Activated CD4-positive, alpha-beta T cell treated with anti-CD3 and anti-CD28 coated beads, Interleukin-2, amount 10 ng/mL, durations not matched to agents 7 days and 5 days (primary cell): ENCODE data around the gene SRD5A2. TPM values are rescaled to one million over a fixed set of nuclear protein-coding genes. Genes with fewer than 3 reads are reported as not detected.
A peak's percentile ranks its signal among the peaks of the same experiment; 100 is the strongest.
"Not testable (repeated sequence)": the region's sequence is repeated elsewhere in the genome, so short reads cannot be mapped to it uniquely, and the experiment has no call there.

ENCODE experiments used
- CTCF ChIA-PET: fragments of 350-600 bp; sonication (Branson Sonifier 250); formaldehyde crosslinking; loops from one replicate; lab custom pipeline; 2021; ENCODE audit warnings: antibody characterized with exemption; lab: Charles Lee
- POLR2A ChIA-PET: fragments of 350-600 bp; sonication (Branson Sonifier 250); formaldehyde crosslinking; loops from one replicate; lab custom pipeline; 2021; ENCODE audit warnings: antibody characterized with exemption; lab: Charles Lee
- DNase-seq: peaks from one replicate; pipeline ENCODE4 v3.0.0-alpha.2; 2020
- H3K27ac Mint-ChIP-seq: one replicate; pipeline ENCODE4 v1.8.0; 2021; ENCODE audit warnings: mild to moderate bottlenecking, moderate library complexity, mixed read lengths
- H3K27me3 Mint-ChIP-seq: one replicate; pipeline ENCODE4 v1.8.0; 2021; ENCODE audit warnings: mixed read lengths
- H3K36me3 Mint-ChIP-seq: one replicate; pipeline ENCODE4 v1.8.0; 2021; ENCODE audit warnings: low read depth, mixed read lengths
- H3K4me1 Mint-ChIP-seq: one replicate; pipeline ENCODE4 v1.8.0; 2021; ENCODE audit warnings: mixed read lengths
- H3K4me3 Mint-ChIP-seq: one replicate; pipeline ENCODE4 v1.8.0; 2021; ENCODE audit warnings: mild to moderate bottlenecking, moderate library complexity, mixed read lengths
- H3K9me3 Mint-ChIP-seq: one replicate; pipeline ENCODE4 v1.8.0; 2021; ENCODE audit warnings: mixed read lengths
- total RNA-seq, 2 experiments: library from RNA; stranded (reverse); gene quantifications; one replicate each; pipeline ENCODE4 v1.2.3, GENCODE V29; 2021

SRD5A2 gene
- total RNA-seq, 2 experiments from 2014 or later = not detected

DNA sequence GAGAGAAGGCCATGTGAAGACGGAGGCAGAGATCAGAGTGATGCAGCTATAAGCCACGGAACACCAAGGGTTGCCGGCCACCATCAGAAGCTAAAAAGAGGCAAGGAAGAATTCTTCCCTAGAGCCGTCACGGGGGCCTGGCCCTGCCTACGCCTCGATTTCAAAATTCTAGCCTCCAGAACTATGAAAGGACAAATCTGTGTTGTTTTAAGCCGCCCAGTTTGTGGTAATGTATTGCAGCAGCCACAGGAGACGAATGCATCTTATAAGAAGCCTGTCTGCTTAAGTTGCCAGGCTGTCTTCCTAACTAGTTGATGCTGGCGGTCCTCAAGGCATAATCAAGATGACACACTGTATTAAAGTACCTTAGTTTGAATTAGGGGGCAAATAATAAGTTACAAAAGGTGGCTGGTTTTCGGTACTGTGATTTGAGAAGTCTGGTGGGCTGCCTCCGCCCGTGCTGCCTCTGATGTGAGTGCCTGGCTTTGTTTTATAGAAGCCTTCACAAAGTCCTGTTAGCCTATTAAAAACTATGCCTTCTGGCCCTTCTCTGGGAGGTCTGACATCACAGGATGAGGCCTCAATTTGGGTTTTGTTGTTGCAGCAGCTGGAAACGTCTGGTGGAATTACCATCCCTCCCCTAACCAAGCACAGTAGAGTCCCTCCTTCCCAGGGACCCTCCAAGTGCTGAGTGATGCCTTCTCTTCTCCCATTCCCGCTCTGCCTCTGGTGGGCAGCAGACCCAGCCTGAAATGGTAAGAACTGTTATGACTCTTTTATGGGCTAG, 53.6 kb downstream of the SRD5A2 start:
- Mint-ChIP-seq H3K4me3 (no peak overlapping the region), H3K27me3 (peaks cover 1% of the 10 kb centered on the region), H3K36me3 (no peaks in the 10 kb centered on the region), H3K9me3 (no peaks in the 10 kb centered on the region), H3K27ac (no peak overlapping the region), H3K4me1 (no peaks in the 10 kb centered on the region)
- no peak for DNase-seq
- CTCF ChIA-PET = no interaction called here
- POLR2A ChIA-PET = no interaction called here

DNA sequence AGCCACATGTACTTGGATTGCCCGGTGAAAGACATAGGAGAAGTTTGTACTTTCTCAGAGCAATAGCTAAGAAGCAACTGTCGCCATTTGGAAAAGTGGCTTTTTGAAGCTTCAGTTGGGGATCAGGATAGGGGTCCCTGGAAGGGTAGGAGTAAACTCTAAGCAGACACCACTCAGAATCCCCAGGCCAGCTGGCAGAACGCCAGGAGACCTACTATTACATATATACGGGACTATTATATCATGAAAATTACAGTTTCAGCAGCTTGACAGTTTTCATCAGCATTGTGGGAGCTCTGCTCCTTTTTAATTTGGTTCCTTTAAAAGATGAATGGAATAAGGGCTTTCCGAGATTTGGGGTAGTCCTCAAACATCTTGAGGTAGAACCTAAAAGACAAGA, 54.9 kb downstream of the SRD5A2 start:
- CTCF ChIA-PET = no interaction called here

DNA sequence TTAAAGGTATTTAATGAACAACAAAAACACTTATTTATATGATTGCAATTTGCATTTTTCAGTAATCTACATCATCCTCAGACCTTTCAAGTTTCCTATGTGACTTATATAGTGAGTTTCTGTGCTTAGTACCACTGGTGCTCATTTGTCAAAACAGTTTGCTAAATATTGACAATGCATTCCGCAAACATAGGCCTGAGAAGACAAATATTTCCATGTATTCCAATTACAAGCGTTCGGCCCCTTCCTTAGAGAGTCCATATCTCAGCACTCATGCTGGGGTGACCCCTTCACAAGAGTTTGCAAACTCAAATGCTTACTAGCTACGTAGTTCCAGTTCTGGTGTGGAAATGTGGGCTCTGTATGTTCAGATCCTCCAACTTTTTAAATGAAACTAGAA, 56.1 kb downstream of the SRD5A2 start:
- no peak for DNase-seq
- Mint-ChIP-seq H3K27ac (no peak overlapping the region), H3K4me3 (no peak overlapping the region), H3K36me3 (no peaks in the 10 kb centered on the region), H3K27me3 (peaks cover 1% of the 10 kb centered on the region), H3K4me1 (no peaks in the 10 kb centered on the region), H3K9me3 (no peaks in the 10 kb centered on the region)
- ChIA-PET POLR2A (no interaction called here), CTCF (no interaction called here)

More for the DNA sequence above, 54.9 kb downstream of the SRD5A2 start:
- Mint-ChIP-seq H3K27ac (no peak overlapping the region), H3K9me3 (no peaks in the 10 kb centered on the region), H3K4me3 (no peak overlapping the region), H3K27me3 (peaks cover 1% of the 10 kb centered on the region), H3K4me1 (no peaks in the 10 kb centered on the region), H3K36me3 (no peaks in the 10 kb centered on the region)
- no peak for DNase-seq
- POLR2A ChIA-PET = no interaction called here

DNA sequence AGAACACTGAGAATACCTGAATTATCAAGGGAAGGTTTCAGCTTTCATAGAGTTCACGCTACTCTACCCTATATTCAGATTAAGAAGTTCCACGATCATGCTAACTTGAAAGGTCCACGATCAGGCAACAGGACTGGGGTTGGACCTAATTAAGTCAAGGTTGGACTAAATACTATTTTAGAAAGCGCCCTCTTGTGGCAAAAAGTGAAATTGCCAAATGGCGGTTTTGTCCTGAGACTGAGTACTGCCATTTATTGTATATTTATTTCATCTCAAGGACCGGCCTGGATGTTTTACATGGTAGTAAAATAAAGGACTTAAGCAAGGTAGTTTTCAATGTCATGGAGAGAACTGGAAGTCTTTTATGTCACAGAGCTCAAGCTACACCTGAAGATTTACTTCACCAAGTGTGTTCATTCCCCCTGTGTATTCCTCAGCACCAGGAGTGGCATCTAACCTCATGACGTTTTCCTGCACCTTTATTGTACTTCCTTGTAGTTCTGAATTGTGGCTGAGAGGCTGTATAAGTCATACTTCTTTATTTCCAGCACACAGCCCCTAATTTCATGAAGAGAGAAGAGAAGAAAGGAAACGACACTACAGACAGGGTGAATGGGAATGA, 56.8 kb downstream of the SRD5A2 start:
- Mint-ChIP-seq H3K27ac (no peak overlapping the region), H3K36me3 (no peaks in the 10 kb centered on the region), H3K9me3 (no peaks in the 10 kb centered on the region), H3K4me3 (no peak overlapping the region), H3K27me3 (peaks cover 2% of the 10 kb centered on the region), H3K4me1 (no peaks in the 10 kb centered on the region)
- DNase-seq = peak; percentile 61
- ChIA-PET CTCF (interaction anchor here (1.2 kb wide), 1 partner anchor 813 kb away, joined by 5 read pairs; no protein-coding TSS in a partner anchor), POLR2A (no interaction called here)

DNA sequence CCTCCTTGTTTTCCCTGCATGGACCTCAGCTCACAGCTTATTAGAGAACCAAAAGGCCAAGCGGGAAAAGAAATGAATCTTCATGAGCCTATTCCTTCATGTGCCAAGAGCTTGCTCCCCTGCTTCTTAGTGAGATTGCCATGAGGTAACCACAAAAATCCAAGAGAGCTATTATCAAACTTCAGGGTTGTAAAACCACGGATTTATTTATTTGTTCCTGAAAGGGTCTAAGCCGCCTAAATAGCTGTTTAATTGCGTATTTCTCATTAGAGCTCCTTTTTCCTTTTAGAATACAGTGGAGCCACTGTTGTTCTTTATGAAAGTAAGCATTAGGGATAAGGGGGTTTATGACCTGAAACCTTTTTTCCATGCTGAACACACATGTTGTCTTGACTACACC, 58.0 kb downstream of the SRD5A2 start:
- peaks cover 5% of the 10 kb centered on the region for H3K27me3 Mint-ChIP-seq
- H3K4me1 Mint-ChIP-seq = no peaks in the 10 kb centered on the region
- H3K9me3 Mint-ChIP-seq = no peaks in the 10 kb centered on the region
- CTCF ChIA-PET = no interaction called here
- no peaks in the 10 kb centered on the region for H3K36me3 Mint-ChIP-seq
- H3K27ac Mint-ChIP-seq = no peak overlapping the region
- H3K4me3 Mint-ChIP-seq = no peak overlapping the region
- POLR2A ChIA-PET = no interaction called here
- DNase-seq = no peak

DNA sequence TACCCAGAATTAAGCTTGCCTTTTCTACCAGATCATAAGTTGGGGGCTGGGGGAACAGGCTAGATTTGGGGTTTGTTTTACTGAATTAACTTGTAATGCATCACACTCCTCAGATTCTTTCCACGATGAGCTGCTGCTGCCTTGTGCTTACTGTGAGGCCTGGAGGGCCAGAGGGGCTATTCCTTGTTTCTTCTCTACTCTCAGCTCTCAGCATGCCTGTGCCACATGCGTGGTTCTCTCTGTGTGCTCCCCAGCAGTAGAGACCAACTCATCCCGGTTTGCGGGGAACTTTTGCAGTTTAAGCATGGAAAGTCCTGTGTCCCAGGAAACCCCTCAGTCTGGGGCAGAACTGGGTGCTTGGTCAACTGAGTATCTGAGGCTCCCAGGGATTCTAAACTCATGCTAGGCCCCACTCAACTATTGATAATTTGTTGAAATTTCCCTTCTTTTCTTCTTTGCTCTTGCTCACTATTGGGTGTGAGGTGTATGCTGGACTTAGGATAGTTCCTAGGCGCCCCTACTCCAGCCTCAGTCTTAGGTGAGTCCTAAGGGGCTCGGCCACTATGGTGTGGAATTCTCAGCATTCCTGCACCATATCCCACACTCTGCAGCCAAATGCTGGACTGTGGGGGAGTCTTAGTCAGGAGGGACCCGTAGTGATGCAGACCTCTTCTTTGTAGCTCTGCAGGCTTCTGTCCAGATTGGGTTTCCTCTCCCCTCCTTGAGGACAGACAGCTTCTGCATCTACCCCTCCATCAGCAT, 63.1 kb downstream of the SRD5A2 start:
- Mint-ChIP-seq H3K27me3 (peaks cover 9% of the 10 kb centered on the region), H3K4me3 (no peak overlapping the region), H3K36me3 (no peaks in the 10 kb centered on the region), H3K27ac (no peak overlapping the region), H3K9me3 (no peaks in the 10 kb centered on the region), H3K4me1 (no peaks in the 10 kb centered on the region)
- POLR2A ChIA-PET = no interaction called here
- DNase-seq = no peak
- CTCF ChIA-PET = no interaction called here

DNA sequence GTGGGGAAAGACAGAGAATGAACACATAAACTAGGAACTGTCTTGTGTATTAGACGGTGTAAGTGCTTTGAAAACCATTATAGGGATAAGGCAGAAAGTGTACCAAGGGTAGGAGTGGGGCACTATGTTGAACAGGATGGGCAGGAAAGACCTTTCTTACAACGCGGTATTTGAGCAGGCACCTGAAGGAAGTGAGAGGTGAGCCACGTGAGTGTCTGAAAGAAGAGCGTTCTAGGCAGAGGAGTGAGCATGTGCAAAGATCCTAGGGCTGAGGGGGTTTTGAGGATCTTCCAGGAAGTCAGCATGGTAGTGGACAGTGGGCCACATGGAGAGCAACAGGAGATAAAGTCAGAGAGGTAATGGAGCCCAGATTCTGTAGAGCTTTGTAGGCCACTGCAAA, 65.2 kb downstream of the SRD5A2 start:
- ChIA-PET CTCF (no interaction called here), POLR2A (no interaction called here)
- no peak for DNase-seq
- Mint-ChIP-seq H3K9me3 (no peaks in the 10 kb centered on the region), H3K36me3 (no peaks in the 10 kb centered on the region), H3K4me1 (no peaks in the 10 kb centered on the region), H3K27me3 (peaks cover 8% of the 10 kb centered on the region), H3K4me3 (no peak overlapping the region), H3K27ac (no peak overlapping the region)

DNA sequence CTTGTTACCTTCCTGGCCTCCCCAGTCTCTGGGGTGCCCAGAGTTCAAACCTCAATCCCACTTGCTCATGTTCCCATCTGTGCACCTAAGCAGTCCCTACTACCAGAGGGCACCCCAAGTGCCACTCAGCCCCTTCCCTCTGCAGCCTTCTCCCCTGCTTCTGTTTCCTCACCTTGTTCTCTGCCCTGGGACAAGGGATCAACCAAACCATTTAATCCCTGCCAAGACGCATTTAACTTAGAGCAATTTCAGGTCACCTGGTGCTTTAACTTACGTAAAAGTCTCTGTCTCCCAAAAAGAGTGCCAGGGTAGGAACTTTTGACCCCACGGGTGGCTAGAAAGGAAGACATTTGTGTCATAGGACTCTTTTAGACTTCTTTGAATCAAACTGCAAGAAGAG, 67.2 kb downstream of the SRD5A2 start:
- H3K36me3 Mint-ChIP-seq = no peaks in the 10 kb centered on the region

DNA sequence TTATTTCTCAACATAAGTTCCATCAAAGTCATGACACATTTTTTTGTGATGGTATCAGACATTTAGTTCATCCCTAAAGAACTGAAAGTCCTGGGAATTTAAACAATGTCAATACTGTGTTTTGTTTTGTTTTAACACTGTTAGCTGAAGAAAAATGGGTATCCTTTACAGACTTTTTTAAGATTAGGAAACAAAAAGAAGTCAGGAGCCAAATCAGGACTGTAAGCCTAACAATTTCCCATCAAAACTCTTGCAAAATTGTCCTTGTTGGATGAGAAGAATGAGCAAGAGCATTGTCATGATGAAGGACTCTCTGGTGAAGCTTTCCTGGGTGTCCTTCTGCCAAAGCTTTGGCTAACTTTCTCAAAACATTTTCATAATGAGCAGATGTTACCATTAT, 69.4 kb downstream of the SRD5A2 start:
- Mint-ChIP-seq H3K36me3 (no peaks in the 10 kb centered on the region), H3K4me1 (no peaks in the 10 kb centered on the region), H3K27ac (no peak overlapping the region), H3K27me3 (peaks cover 22% of the 10 kb centered on the region), H3K9me3 (no peaks in the 10 kb centered on the region), H3K4me3 (no peak overlapping the region)
- ChIA-PET CTCF (no interaction called here), POLR2A (no interaction called here)
- no peak for DNase-seq

More for the DNA sequence above, 67.2 kb downstream of the SRD5A2 start:
- no peak for DNase-seq
- Mint-ChIP-seq H3K4me1 (no peaks in the 10 kb centered on the region), H3K27ac (no peak overlapping the region), H3K27me3 (peaks cover 16% of the 10 kb centered on the region), H3K4me3 (no peak overlapping the region), H3K9me3 (no peaks in the 10 kb centered on the region)
- POLR2A ChIA-PET = no interaction called here
- CTCF ChIA-PET = no interaction called here

DNA sequence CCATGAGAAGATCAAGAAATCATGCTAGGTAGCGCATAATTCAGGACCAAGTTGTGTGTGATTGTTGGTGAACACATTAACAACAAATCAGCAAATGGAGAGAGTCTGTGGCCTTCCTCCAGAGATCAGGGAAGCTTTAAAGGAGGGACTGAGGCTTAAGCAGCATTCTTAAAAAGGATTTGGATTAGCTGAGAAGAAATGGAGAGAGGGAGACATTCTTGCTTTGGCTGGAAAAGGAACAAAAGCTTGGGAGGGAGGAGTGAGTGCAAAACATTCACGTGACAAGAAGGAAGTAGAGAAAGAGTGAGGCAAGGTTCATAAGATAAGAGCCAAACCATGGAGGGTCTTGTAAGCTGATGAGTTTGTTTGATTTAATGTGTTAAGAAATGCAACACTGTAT, 75.6 kb downstream of the SRD5A2 start:
- DNase-seq = no peak
- Mint-ChIP-seq H3K27ac (no peak overlapping the region), H3K4me1 (no peaks in the 10 kb centered on the region), H3K27me3 (peaks cover 25% of the 10 kb centered on the region), H3K4me3 (no peak overlapping the region), H3K9me3 (no peaks in the 10 kb centered on the region), H3K36me3 (no peaks in the 10 kb centered on the region)
- ChIA-PET CTCF (no interaction called here), POLR2A (no interaction called here)

DNA sequence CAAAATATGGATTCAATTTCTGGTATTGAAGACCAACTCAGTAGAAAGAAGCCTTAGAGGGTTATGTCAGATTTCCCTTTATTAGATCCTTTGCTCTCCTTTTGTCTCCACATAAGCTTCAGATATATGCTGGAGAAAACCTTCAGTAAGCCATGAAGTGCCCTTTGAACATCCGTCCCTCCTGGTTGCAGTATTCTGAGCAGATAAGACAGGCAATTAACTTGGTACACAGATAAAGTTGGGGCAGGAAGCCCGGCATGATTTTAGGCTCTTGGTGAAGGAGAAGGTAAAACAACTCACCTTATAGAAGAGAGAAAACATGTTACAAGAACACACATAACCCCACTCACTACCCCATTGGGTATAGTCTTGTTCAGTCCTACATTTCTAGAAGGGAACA, 76.4 kb downstream of the SRD5A2 start:
- Mint-ChIP-seq H3K27me3 (peaks cover 22% of the 10 kb centered on the region), H3K27ac (no peak overlapping the region), H3K9me3 (no peaks in the 10 kb centered on the region), H3K4me3 (no peak overlapping the region), H3K36me3 (no peaks in the 10 kb centered on the region), H3K4me1 (no peaks in the 10 kb centered on the region)
- DNase-seq = no peak
- ChIA-PET POLR2A (no interaction called here), CTCF (no interaction called here)

DNA sequence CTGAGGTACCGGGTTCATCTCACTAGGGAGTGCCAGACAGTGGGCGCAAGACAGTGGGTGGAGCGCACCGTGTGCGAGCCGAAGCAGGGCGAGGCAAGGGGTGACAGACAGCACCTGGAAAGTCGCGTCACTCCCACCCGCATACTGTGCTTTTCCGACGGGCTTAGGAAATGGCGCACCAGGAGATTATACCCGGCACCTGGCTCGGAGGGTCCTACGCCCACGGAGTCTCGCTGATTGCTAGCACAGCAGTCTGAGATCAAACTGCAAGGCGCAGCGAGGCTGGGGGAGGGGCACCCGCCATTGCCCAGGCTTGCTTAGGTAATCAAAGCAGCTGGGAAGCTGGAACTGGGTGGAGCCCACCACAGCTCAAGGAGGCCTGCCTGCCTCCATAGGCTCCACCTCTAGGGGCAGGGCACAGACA, 84.3 kb downstream of the SRD5A2 start:
- H3K4me1 Mint-ChIP-seq, DNase-seq, H3K36me3 Mint-ChIP-seq, H3K27ac Mint-ChIP-seq, H3K27me3 Mint-ChIP-seq, CTCF ChIA-PET, POLR2A ChIA-PET, H3K9me3 Mint-ChIP-seq, H3K4me3 Mint-ChIP-seq: not testable (repeated sequence)

DNA sequence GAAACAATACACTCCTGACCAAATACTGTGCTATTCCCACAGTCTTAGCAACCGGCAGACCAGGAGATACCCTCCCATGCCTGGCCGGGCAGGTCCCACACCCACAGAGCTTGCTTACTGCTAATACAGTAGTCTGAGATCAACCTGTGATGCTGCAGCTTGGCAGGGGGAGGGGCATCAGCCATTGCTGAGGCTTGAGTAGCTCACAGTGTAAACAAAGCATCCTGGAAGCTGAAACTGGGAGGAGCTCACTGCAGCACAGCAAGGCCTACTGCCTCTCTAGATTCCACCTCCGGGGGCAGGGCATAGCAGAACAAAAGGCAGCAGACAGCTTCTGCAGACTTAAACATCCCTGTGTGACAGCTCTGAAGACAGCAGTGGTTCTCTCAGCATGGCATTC, 91.4 kb downstream of the SRD5A2 start:
- POLR2A ChIA-PET, H3K9me3 Mint-ChIP-seq, H3K4me1 Mint-ChIP-seq, H3K4me3 Mint-ChIP-seq, CTCF ChIA-PET, H3K27ac Mint-ChIP-seq, DNase-seq, H3K36me3 Mint-ChIP-seq, H3K27me3 Mint-ChIP-seq: not testable (repeated sequence)
